Measurements from ENCODE around the gene NECTIN4. TPM values are rescaled to one million over a fixed set of nuclear protein-coding genes. Genes with fewer than 3 reads are reported as not detected.

NECTIN4 gene
- total and polyA plus RNA-seq, 7 donors, result 0.01 to 0.03 TPM; not detected in 5

DNA sequence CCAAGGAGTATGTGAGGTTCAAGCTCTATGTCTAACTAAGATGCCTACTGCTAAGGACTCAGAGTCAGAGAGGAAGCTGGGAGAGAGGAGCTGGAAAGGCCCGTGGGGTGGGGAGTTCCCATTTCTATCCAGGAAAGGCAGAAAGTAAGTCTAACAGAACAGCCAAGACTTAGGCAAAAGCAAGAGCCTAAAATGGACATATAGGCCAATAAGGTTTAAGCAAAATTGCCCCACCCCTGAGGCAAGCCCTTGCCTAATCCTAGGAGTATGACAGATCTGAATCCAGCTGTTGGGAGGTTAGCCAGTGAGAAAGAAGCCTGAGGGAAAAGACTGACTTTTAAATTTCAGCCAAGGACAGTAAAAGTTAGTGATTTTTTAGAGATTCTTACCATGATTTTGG lies 7.2 kb upstream of the NECTIN4 start:
- Histone ChIP-seq H3K4me1 (peaks cover 7% of the 10 kb centered on the region), H3K27ac (no peak overlapping the region), H3K4me3 (no peak overlapping the region), H3K36me3 (ENCODE audit: insufficient read depth in 1 of 2, low read depth in 1 of 2) (peaks cover 8 to 26% of the 10 kb centered on the region in 2 donors), H3K9me3 (no peaks in the 10 kb centered on the region), H3K27me3 (ENCODE audit: insufficient read depth in 3 of 3, low read length in 2 of 3) (no peaks in the 10 kb centered on the region)
- DNase-seq (peak; percentile 61 to 77), ATAC-seq (peak in 3 of 4 donors; percentile 16 to 22 (median 21))
- intact Hi-C loops (cut with DNase I), result loop anchor here (2.0 to 10.0 kb wide), 4 partner anchors 54 to 372 kb away; no protein-coding TSS in a partner anchor
- 13 to 27% (median 21%) methylated on average over 1 of the region's 1 CpG for WGBS, 3 donors
- TF ChIP-seq, protein P1, sequence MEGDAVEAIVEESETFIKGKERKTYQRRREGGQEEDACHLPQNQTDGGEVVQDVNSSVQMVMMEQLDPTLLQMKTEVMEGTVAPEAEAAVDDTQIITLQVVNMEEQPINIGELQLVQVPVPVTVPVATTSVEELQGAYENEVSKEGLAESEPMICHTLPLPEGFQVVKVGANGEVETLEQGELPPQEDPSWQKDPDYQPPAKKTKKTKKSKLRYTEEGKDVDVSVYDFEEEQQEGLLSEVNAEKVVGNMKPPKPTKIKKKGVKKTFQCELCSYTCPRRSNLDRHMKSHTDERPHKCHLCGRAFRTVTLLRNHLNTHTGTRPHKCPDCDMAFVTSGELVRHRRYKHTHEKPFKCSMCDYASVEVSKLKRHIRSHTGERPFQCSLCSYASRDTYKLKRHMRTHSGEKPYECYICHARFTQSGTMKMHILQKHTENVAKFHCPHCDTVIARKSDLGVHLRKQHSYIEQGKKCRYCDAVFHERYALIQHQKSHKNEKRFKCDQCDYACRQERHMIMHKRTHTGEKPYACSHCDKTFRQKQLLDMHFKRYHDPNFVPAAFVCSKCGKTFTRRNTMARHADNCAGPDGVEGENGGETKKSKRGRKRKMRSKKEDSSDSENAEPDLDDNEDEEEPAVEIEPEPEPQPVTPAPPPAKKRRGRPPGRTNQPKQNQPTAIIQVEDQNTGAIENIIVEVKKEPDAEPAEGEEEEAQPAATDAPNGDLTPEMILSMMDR (IDR thresholded peaks at IDR 0.05), result no peak

DNA sequence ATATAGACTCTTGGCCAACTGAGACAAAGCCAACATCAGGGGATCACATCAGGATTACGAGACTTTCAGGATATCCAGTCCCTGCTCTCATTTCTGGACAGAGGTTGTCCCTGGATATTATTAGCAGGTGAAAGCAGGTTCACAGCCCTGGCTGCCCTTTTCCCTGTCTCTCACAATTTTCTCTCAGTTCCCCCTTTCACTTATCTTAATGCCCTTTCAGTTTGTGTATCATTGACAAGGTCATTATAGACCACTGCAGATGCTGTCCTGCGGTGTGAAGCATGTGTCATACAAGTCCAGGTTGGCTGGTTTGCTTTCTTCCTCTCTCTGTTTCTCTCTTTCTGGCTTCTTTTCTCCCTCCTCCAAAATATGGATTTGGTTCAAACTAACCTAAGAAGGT lies 6.7 kb upstream of the NECTIN4 start:
- TF ChIP-seq, protein P1 (IDR thresholded peaks at IDR 0.05), result no peak
- Histone ChIP-seq H3K4me1 (peaks cover 7% of the 10 kb centered on the region), H3K36me3 (ENCODE audit: insufficient read depth in 1 of 2, low read depth in 1 of 2) (peaks cover 6 to 21% of the 10 kb centered on the region in 2 donors), H3K9me3 (no peaks in the 10 kb centered on the region), H3K27ac (no peak overlapping the region), H3K27me3 (ENCODE audit: insufficient read depth in 3 of 3, low read length in 2 of 3) (no peaks in the 10 kb centered on the region), H3K4me3 (no peak overlapping the region)
- intact Hi-C loops (cut with DNase I), result loop anchor here (2.0 to 10.0 kb wide), 4 partner anchors 54 to 371 kb away; no protein-coding TSS in a partner anchor
- 92 to 93% (median 92%) methylated on average over 2 of the region's 2 CpGs for WGBS, 3 donors
- peak in 1 of 2 donors; percentile 7 for DNase-seq
- ATAC-seq, result no peak

DNA sequence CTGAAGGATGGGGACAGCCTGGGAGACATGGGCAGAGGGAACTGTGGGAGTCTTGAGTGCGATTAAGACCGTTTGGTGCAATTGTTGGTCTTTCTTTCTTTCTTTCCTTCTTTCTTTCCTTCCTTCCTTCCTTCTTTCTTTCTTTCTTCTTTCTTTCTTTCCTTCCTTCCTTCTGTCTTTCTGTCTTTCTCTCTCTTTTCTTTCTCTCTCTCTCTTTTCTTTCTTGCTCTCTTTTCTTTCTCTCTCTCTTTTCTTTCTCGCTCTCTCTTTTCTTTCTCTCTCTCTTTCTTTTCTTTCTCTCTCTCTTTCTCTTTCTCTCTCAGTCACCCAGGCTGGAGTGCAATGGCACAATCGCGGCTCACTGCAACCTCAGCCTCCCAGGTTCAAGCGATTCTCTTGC lies 5.9 kb upstream of the NECTIN4 start:
- ATAC-seq (no peak), DNase-seq (peak in 1 of 2 donors; percentile 2)
- H3K27ac ChIP-seq, result no peak overlapping the region
- no peak overlapping the region for H3K4me3 ChIP-seq
- TF ChIP-seq, protein P1 (IDR thresholded peaks at IDR 0.05), result no peak
- H3K9me3 ChIP-seq, result no peaks in the 10 kb centered on the region
- WGBS, 3 donors, result 91 to 95% (median 93%) methylated on average over 6 of the region's 6 CpGs
- peaks cover 7% of the 10 kb centered on the region for H3K4me1 ChIP-seq
- intact Hi-C loops (cut with DNase I), result loop anchor here (5.0 to 10.0 kb wide), 3 partner anchors 53 to 370 kb away; no protein-coding TSS in a partner anchor
- H3K27me3 ChIP-seq (ENCODE audit: insufficient read depth in 3 of 3, low read length in 2 of 3), result no peaks in the 10 kb centered on the region
- peaks cover 6 to 13% of the 10 kb centered on the region in 2 donors for H3K36me3 ChIP-seq (ENCODE audit: insufficient read depth in 1 of 2, low read depth in 1 of 2)

DNA sequence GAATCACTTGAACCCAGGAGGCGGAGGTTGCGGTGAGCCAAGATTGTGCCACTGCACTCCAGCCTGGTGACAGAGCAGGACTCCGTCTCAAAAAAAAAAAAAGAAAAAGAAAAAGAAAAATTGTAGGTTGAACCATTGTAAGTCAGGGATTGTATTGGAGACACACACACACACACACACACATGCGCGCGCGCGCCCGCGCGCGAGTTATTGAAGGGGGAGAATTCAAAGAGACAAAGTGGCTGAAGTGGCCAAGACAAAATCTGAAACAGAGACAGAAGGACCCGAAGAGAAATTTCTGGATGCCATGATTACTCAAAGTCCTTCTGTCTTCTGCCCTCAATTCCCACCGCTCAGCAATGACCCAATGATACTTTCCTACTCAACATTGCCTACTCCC lies 5.1 kb upstream of the NECTIN4 start:
- peaks cover 7% of the 10 kb centered on the region for H3K4me1 ChIP-seq
- H3K9me3 ChIP-seq, result no peaks in the 10 kb centered on the region
- H3K4me3 ChIP-seq, result no peak overlapping the region
- 89 to 99% (median 97%) methylated on average over 14 of the region's 14 CpGs for WGBS, 3 donors
- H3K27me3 ChIP-seq (ENCODE audit: insufficient read depth in 3 of 3, low read length in 2 of 3), result no peaks in the 10 kb centered on the region
- intact Hi-C loops (cut with DNase I), result loop anchor here (10.0 kb wide), 2 partner anchors 260 to 370 kb away; no protein-coding TSS in a partner anchor
- no peak overlapping the region for H3K27ac ChIP-seq
- ATAC-seq (no peak), DNase-seq (no peak)
- TF ChIP-seq, protein P1 (IDR thresholded peaks at IDR 0.05), result no peak
- peaks cover 0 to 5% of the 10 kb centered on the region in 2 donors for H3K36me3 ChIP-seq (ENCODE audit: insufficient read depth in 1 of 2, low read depth in 1 of 2)

DNA sequence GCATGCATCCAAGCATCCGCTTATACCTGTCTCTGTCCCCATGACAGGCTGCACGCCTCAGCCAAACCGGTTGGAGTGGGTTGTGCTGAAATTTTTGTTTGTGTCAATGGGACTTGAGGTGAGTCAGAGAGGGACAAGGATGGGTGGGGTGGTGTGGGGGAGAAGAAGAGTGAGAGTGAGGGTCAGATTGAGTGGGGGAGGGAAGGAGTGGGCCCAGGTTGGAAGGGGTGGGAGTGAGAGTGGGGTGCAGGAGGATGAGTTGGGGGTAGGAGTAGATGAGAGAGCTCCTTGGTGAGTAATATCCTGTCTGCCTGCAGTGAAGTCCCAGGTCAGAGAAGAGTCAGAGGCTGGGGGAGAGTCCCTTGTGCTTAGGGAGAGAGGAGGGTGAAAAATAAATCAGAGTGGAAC lies 3.3 kb upstream of the NECTIN4 start:
- Histone ChIP-seq H3K36me3 (ENCODE audit: insufficient read depth in 1 of 2, low read depth in 1 of 2) (no peaks in the 10 kb centered on the region), H3K4me1 (peaks cover 7% of the 10 kb centered on the region), H3K27me3 (ENCODE audit: insufficient read depth in 3 of 3, low read length in 2 of 3) (no peaks in the 10 kb centered on the region), H3K27ac (no peak overlapping the region), H3K4me3 (no peak overlapping the region), H3K9me3 (no peaks in the 10 kb centered on the region)
- intact Hi-C loops (cut with DNase I), result loop anchor here (10.0 kb wide), 2 partner anchors 258 to 368 kb away; no protein-coding TSS in a partner anchor
- WGBS, 3 donors, result 80 to 90% (median 86%) methylated on average over 3 of the region's 3 CpGs
- DNase-seq (peak in 1 of 2 donors; percentile 16), ATAC-seq (no peak)
- TF ChIP-seq, protein P1 (IDR thresholded peaks at IDR 0.05), result no peak
